ENCODE measurements around the gene ELN.

ELN gene

GRCh38 chr7:74026406-74026902 is 1.5 kb upstream of the ELN start:
- no peak for DNase-seq

DNA sequence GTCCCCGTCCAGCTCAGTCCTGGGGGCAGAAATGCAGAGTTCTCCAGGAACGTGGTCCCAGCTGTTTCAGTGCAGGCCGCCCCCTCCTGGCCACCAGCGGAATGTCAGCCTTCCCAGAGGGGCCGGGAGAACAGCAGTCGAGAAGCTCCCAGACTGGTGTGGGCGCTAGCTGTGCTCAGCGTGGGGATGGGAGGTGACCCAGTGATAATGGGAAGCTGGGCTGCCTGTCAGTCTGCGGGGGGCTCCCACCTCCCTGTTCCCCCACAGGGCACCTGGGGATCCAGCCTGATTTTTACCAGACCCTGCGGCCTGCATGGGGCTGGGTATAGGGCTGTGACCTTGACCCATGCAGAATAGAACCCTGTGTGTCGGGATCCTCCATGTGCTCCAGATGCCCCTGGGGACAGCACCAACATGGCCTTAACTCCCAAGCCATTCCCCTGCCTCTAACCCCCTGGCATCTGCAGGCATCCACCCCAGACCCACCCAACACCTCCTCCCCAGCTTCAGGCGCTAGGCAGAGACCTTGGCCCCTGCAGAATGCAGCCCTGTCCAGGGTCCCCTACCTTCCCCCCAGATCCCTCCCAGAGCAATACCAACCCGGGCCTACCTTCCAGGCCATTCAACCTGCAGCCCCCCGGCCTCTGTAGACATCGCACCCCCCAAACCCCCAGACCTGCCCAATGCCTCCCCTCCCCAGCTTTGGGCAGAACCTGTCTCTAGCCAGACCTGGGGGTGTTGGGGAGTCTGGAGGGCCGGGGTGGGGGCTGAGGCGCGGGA is 880 bp upstream of the ELN start:
- no peak for DNase-seq

GRCh38 chr7:74028321-74028838 is 407 bp downstream of the ELN start:
- DNase-seq, result no peak

DNA sequence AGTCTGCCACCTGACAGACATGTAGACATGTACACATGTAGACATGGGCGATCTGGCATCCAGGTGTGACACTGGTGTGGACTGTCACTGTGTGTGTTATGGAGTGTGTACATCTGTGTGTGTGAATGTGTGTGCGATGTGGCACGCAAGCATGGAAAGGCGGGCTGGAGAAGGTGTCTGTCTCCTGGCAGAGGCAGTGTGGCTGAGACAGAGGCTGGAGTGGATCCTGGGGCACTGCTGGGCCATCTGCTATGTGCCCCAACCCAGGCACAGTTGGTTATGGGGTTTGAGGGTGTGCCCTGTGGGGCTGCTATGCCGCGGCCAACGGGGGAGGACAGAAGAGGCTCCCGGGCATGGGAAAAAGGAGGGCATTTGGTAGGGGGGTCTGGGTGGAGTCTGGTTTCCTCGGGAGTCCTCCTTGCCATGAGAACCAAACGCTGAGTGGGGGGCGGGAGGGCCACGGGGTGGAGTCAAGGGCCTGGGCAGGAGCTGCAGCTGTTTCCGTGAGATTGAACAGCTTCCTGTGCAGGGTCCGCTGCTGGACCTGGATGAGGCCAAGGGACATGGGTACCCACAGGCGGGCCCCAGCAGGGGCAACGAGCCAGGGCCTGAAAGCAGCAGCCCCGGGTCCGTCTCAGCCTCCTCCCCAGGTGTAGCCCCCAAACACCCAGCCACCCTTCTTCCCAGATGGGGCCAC is 1.3 kb downstream of the ELN start:
- no peak for DNase-seq

DNA sequence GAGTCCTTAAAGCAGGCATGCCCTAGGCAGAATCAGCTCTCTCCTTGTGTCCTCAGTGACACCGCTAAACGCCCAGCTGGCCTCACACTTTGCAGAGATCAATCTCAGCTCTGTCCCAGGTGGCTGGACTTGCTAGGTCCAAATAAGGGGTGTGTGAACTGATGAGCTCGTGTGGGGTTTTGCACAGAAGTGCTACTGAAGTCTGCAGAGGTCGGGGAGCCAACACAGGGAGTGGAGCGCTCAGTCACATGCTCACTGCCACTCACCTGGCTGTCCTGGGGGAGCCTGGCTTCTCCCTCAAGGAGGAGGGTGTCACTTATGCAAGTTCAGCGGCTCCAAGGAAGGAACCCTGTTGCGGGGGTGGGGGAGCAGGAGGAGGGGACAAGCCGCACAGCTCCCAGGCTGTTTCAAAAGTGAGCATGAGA is 2.0 kb downstream of the ELN start:
- DNase-seq, result no peak

DNA sequence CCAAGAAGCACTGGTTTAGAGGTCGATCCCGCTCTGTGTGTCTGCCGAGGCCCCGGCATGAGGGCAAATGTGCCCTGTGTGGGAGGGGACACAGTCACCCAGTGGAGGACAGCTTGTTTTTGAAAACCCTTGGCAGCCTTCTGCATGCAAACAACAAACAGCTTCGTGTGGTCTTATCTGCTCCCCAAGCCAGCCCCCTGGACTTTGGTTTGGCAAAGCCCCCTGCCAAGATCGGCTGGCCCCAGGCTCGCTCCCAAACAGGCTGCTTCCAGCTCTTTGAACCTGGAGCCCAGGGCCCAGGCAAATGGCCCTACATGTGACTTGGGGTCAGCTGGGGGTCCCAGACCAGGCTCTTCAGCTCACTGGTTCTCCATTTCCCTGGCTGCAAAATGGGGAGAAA is 2.9 kb downstream of the ELN start:
- no peak for DNase-seq

DNA sequence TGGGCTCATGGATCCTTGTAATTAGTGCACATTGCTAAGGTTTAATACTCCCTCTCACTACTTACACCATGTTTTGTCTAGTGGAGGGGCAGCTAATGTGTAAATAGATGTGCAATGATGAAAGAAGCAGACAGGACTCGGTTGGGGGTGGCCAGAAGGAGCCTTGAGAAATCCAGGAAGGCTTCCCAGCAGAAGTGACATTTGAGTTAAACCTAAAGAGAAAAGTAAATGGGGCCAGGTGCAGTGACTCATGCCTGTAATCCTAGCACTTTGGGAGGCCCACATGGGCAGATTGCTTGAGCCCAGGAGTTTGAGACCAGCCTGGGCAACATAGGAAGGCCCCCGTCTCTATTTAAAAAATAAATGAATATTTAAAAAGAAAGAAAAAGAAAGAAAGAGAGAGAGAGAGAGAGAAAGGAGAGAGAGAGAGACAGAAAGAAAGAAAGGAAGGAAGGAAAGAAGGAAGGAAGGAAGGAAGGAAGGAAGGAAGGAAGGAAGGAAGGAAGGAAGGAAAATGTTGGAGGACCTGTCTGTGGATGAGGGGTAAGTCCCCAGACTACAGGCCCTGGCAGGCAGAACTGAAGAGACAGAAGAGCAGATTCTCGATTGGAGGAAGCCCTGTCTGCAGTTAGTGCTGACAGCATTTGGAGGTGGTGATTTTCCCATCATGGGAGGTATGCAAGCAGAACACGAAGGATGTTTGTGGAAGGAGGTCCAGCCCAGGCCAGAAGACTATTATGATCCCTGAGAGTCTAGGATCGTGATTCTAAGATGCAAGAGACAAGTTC is 3.6 kb downstream of the ELN start:
- no peak for DNase-seq

DNA sequence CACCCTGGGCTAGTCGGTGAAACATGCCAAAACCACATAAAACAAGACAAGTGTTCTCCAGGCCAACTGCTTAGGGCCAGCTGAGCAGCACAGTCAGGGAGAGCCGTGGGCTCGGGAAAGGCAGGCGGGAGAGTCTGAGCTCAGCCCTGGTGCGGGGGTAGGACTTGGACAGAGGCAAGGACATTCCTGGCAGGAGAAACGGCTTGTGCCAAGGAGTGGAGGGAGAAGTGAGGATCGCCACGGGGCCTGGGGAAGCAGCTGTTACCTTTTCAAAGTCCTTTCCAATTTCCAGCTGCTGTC is 4.2 kb downstream of the ELN start:
- peak; percentile 12 for DNase-seq

DNA sequence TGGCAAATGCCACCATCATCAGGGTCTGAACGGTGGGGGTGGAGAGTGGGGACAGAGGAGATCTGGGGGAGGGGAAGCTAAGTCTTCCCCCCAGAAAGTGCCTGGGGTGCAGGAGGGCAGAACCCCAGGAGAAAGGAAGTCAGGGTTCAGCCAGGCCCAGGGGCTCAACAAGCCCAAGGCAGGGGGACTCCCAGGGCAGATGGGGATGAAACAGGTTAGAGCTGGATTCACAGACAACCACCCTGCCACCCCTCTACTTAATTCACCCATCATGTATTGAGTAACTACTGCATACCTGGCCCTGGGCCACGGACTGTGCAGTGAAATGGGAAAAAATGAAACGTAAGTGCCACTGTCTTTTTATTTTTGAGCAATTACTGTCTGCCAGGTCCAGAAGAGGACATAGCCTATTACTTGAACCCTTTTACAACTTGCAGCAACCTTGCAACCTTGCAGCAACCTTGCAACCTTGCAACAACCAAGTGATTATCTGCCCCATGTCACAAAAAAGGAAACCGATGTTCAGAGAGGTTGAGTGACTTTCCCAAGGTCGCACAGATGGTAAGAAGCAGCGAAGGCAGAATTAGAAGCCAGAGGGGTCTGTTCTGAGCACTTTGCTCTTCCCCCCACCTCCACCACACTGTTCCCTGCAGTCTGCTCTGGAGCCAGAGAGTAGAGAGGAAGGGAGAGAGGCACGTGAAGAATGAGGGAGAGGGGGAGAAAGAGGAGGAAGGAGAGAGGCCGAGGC is 4.8 kb downstream of the ELN start:
- DNase-seq, result no peak

DNA sequence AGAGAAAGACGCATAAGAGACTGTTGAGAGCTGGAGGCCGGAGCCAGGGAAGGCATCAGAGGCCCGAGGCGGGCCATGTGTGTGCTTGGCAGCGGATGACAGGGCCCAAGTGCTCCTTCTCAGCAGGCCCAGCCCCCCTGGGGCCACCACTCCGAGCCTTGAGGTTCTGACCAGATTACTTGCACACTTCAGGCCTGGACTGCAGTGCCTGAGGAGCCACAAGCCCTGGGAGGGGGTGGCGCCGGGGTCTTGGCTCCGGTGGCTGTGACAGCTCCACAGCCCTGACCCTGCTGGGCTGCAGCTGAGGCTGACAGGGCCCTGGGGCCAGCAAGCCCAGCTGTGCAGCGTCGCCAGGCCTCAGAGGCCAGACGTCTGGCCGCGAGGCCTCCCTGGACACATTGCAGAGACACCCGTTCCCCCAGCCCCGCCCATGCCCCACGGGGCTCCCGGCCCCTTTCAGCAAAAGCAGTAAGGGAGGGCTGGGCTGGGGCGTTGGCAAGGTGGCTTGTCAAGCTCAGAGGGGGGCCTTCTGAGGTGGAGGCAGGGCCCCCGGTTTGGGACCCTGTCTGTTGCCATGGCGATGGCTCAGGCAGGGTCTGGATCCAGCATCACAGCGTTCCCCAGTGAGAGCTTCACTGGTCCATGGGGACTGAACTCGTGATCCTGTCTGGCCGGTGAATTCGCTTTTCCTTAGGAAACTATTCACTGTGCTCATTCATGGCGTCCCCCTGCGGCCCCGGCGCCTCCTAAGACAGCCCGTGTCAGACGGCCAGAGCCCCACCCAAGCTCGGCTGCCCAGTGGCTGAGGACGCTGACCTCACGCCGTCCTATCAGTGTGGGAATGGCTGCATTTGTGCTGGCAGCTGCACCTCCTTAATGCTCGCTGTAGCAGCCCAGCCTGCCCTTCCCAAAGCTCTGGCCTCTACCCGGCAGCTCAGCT is 5.7 kb downstream of the ELN start:
- DNase-seq, result no peak

DNA sequence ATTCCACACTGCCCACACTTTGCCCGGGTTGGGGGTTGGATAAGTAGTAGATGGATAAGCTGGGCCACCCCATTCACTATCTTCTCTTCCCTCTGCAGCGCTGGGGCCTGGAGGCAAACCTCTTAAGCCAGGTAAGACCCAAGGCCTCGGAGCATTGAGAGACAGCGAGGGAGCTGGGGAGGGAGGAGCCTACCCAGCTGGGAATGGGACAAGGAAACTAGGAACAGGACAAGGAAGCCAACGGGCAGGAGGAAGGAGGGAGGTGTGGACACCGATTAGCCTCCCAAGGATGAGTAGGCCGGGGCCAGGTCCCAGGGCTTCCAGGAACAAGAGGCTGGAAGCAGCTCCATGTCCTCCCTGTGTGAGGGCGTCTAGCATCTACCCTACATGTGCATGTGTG is 9.6 kb downstream of the ELN start:
- no peak for DNase-seq

DNA sequence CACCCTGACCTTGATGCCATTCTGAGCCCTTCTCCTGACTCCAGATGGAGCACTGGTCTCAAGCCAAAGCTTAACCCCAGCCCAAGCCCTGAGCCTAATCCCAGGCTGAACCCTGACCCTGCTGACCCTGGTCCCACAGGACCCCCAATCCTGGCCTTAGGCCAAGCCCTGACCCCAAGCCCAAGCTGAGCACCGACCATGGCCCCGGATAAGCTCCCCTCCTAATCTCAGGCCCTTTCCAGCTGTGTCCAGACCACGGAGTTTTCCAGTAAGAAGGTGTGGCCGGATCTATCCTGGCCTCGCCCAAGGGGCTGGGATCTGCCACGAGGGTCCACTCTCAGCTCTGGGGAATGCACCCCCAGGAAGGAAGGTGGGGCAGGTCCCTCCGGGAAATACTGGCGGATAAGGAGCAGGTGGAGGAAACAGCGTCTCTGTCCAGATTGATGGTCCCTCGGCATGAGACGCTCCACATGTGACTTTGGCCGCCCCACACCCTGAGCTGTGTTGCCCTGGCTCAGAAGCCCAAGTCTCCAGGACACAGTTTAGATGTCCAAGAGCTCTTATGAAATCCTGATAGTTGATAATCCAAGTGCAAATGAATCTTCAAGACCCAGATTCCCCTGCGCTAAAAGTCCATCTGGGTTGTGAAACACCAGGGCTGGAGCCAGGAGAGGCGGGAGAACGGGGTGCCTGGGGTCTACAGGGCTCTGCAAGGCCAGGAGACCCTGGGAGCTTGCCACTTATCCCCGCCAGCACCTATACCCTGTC is 10.4 kb downstream of the ELN start:
- DNase-seq, result no peak

GRCh38 chr7:74039337-74039736 is 11.4 kb downstream of the ELN start:
- DNase-seq, result no peak

- no peak for DNase-seq
These were observed 12.3 kb downstream of the ELN start for GRCh38 chr7:74040101-74040790.

- DNase-seq, result no peak
These were observed 13.0 kb downstream of the ELN start for GRCh38 chr7:74040791-74041520.

DNA sequence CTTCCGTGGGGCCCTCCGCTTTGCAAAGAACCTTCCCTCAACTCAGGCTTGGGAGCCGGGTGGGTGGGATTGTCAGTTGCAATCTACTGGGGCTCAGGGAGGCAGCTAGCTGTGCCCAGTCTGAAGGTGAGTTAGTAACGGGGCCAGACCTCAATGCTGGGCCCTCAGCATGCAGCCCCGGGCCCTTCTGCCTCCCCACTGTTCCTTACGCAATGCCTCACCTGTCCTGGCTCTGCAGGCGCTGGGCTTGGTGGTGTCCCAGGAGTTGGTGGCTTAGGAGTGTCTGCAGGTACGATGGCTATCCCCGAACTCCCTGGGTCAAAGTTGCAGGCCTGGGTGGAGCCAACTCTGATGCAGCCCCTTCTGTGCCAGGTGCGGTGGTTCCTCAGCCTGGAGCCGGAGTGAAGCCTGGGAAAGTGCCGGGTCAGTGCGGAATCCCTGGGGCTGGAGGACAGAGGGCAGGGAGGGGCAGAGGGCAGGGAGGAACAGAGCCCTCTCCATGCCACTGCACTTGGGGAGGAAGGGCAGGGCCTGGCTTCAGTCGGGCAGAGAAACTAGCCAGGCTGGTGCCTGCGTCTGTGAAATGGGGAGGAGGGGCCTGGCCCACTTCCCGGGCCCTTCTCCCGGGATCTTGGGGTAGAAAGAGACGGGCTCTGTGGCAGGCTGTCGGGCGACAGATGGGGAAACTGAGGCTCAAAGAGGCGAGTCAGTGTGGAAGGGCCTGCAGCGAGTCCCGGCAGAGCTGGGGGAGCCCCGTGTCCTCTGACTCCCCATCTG is 15.0 kb downstream of the ELN start:
- DNase-seq, result no peak

DNA sequence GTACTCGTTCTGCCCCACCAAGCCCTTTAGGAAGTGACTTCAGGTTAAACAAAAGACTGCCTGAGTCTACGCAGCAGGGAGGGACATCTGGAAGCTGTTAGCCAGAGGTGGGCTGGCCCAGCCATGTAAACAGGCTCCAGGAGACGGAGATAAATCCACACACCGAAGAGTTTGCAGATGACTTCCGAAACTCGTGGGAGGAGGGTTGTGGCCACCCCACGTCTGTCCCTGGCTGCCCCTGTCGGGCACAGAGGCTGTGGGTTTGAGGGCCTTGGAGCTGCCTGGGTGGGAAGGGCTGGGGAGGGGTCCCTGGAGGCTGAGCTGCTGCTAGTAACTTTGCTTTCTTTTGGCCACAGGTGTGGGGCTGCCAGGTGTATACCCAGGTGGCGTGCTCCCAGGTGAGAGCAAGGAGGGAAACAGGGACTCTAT is 15.6 kb downstream of the ELN start:
- no peak for DNase-seq
